T-helper 2 cell treated with Interferon-gamma antibody and Interleukin-4, amounts not matched to agents 5 μg/mL and 100 μg/mL, for 36 hours (primary cell): Measurements from ENCODE around the gene CNTLN.
"Not testable (repeated sequence)": the region's sequence is repeated elsewhere in the genome, so short reads cannot be mapped to it uniquely, and the experiment has no call there.

Experiments used
- DNase-seq: peaks from one replicate; pipeline ENCODE4 v3.0.0; 2021; ENCODE audit warnings: low spot score
- H3K27ac Mint-ChIP-seq: one replicate; pipeline ENCODE4 v1.8.0; 2021; ENCODE audit warnings: mild to moderate bottlenecking, mixed read lengths
- H3K27me3 Mint-ChIP-seq: one replicate; pipeline ENCODE4 v1.8.0; 2021; ENCODE audit warnings: low read depth, mixed read lengths
- H3K36me3 Mint-ChIP-seq: one replicate; pipeline ENCODE4 v1.8.0; 2021; ENCODE audit warnings: low read depth, mixed read lengths
- H3K4me1 Mint-ChIP-seq: one replicate; pipeline ENCODE4 v1.8.0; 2021; ENCODE audit warnings: low read depth, mixed read lengths
- H3K4me3 Mint-ChIP-seq: one replicate; pipeline ENCODE4 v1.8.0; 2022; ENCODE audit warnings: mild to moderate bottlenecking, moderate library complexity, mixed read lengths
- H3K9me3 Mint-ChIP-seq: one replicate; pipeline ENCODE4 v1.8.0; 2021; ENCODE audit warnings: mixed read lengths

The CNTLN gene

DNA sequence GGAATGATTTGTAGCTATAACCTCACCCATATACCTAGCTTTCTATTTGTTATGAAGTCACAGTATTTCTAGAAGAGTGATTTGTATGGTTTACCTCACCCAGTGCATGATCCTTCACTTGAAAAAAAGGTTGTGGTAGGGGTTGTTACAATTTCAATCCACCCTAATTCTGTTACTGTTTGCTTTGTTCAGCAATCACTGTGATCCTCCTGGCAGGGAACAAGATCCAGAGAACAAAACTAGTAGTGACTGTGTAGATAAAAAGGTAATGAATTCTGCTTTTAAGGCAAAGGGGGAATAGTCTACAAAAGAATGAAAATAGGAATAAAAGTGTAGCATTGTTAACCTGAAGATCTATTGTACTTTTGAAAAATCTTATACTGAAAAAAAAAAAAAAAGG is 252.7 kb downstream of the CNTLN start:
- Mint-ChIP-seq H3K36me3 (no peaks in the 10 kb centered on the region), H3K9me3 (peaks cover 10% of the 10 kb centered on the region), H3K27ac (no peak overlapping the region), H3K4me3 (no peak overlapping the region), H3K4me1 (no peaks in the 10 kb centered on the region), H3K27me3 (no peaks in the 10 kb centered on the region)
- DNase-seq: no peak

DNA sequence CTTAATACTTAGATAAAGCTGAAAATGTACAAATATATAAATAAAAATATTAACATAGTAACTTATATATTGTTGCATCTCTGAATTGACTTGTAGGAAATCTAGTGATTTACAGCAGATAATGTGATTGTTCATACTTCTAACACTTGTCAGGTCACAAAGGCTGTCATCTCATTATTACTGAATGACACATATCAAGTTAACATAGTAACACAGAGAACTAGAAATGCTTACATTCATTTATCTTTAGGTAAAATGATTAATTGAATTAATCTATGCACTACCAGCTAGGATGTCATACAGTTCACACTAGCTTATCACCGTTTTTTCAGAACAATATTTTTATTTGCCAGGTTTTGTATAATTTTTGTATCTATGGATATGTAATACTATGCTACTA is 254.2 kb downstream of the CNTLN start:
- peaks cover 7% of the 10 kb centered on the region for H3K9me3 Mint-ChIP-seq
- no peak for DNase-seq
- H3K4me3 Mint-ChIP-seq: no peak overlapping the region
- H3K27ac Mint-ChIP-seq: no peak overlapping the region
- H3K4me1 Mint-ChIP-seq: no peaks in the 10 kb centered on the region
- H3K36me3 Mint-ChIP-seq: no peaks in the 10 kb centered on the region
- H3K27me3 Mint-ChIP-seq: no peaks in the 10 kb centered on the region

DNA sequence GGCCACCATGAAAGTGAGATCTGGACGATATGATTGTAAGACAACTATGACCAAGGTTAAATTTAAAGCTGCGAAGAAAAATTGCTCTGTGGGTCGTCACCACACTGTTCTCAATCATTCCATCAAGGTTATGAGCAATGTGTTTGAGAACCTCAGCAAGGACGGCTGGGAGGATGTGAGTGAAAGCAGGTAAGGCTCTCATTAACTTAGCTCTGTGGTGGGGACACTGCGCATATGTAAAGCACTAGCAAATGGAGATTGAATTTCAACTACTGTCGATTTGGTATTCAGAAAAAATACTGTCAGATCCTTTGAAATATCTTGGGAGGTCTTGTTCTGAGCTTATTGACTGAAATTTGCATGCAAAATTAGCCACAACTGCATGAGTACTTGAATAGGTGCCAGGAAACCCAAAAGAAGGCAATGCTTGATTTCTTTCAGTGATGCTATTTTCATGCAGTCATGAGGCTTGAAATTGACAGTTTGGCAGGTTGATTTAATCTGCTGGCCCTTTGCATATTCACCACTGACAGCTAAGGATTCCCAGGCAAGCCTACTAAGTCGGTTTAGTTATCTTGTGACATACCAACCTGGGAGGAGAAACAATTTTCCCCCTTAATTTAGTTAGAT is 260.2 kb downstream of the CNTLN start:
- H3K27me3 Mint-ChIP-seq: no peaks in the 10 kb centered on the region
- H3K4me1 Mint-ChIP-seq: no peaks in the 10 kb centered on the region
- H3K27ac Mint-ChIP-seq: no peak overlapping the region
- peaks cover 8% of the 10 kb centered on the region for H3K9me3 Mint-ChIP-seq
- no peaks in the 10 kb centered on the region for H3K36me3 Mint-ChIP-seq
- no peak overlapping the region for H3K4me3 Mint-ChIP-seq
- no peak for DNase-seq

DNA sequence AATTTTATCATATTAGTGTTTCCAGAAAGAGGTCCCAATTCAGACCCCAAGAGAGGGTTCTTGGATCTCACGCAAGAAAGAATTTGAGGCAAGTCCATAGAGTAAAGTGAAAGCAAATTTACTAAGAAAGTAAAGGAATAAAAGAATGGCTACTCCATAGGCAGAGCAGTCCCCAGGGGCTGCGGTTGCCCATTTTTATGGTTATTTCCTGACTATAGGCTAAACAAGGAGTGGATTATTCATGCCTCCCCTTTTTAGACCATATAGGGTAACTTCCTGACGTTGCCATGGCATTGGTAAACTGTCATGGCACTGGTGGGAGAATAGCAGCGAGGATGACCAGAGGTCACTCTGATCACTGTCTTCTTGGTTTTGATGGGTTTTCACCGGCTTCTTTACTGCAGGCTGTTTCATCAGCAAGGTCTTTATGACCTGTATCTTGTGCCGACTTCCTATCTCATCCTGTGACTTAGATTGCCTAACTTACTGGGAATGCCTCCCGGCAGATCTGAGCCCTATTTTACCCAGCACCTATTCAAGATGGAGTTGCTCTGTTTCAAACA is 262.4 kb downstream of the CNTLN start:
- H3K9me3 Mint-ChIP-seq: peaks cover 13% of the 10 kb centered on the region
- not testable (repeated sequence) for H3K27ac Mint-ChIP-seq, H3K36me3 Mint-ChIP-seq, H3K4me3 Mint-ChIP-seq, DNase-seq, H3K27me3 Mint-ChIP-seq, H3K4me1 Mint-ChIP-seq

DNA sequence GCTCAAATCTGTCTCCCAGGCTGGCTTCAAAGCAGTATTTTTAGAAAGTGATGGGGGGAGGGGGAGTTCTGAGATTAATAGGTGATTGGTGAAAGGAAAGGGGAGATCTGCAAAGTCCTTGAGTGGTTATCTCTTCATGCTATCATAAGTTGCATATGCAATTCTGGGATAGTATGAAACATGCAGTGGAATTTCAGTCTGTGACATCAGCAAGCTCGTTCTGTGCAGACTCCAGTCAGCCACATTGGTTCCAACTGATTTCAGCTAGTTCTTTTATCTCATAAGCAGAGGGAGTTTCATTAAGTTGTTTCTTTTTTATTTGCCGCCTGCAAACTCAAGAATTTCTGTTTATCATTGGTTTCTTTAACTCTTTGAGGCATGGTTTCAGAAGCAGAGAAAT is 263.5 kb downstream of the CNTLN start:
- Mint-ChIP-seq H3K27me3 (no peaks in the 10 kb centered on the region), H3K27ac (no peak overlapping the region), H3K9me3 (peaks cover 13% of the 10 kb centered on the region), H3K4me1 (no peaks in the 10 kb centered on the region), H3K36me3 (no peaks in the 10 kb centered on the region), H3K4me3 (no peak overlapping the region)
- DNase-seq: no peak

DNA sequence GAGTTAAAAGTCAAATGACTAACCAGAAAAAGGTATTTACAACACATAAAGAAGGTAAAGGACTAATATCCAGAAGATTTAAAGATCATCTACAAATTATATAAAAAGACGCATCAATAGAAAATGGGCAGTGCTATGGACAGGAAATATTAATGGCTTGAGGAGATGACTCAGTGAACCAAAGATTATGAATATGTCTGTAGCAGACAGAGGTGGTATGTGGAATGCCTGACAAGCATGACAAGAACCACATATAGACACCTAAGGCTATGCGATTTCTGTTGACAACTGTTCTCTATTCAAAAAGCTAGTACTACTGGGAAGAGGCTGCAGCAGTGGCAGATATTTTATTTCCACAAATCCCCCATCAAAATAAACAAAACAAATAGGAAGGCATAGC is 267.0 kb downstream of the CNTLN start:
- no peak overlapping the region for H3K4me3 Mint-ChIP-seq
- no peaks in the 10 kb centered on the region for H3K27me3 Mint-ChIP-seq
- no peaks in the 10 kb centered on the region for H3K36me3 Mint-ChIP-seq
- H3K9me3 Mint-ChIP-seq: peaks cover 6% of the 10 kb centered on the region
- H3K27ac Mint-ChIP-seq: no peak overlapping the region
- H3K4me1 Mint-ChIP-seq: no peaks in the 10 kb centered on the region
- DNase-seq: no peak

DNA sequence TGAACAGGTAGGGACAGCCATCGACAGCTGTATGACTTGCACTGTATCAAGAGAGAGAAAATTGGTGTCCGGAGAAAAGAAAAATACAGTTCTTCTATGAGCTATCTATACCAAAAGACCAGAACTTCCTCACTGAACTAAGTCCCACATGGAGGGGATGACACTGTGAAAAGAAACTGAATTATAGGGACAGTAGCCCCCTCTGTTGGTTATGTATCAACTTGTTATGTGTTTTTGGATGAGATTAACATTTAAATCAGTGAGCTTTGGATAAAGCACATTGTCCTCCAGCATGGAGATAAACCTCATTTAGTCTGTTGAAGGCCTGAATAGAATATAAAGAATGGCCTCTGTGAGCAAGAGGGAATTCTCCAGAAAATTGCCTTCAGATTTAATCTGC is 267.5 kb downstream of the CNTLN start:
- Mint-ChIP-seq H3K27ac (no peak overlapping the region), H3K36me3 (no peaks in the 10 kb centered on the region), H3K4me3 (no peak overlapping the region), H3K27me3 (no peaks in the 10 kb centered on the region), H3K9me3 (peaks cover 5% of the 10 kb centered on the region), H3K4me1 (no peaks in the 10 kb centered on the region)
- DNase-seq: no peak

DNA sequence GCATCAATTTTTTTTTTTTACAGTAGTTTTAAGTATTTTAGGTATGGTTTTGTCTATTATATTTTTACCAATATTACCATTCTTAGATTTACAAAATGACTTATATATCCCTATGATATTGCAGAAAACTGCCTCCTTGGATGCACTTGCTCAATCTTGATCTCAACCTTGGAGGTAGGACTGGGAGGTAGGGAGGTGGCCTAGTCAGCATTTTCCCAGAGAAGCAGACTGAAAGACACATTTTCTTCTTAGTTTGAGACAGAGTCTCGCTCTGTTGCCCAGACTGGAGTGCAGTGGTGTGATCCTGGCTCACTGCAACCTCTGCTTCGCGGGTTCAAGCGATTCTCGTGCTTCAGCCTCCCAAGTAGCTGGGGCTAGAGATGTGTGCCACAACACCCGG is 268.7 kb downstream of the CNTLN start:
- Mint-ChIP-seq H3K4me1 (no peaks in the 10 kb centered on the region), H3K27me3 (no peaks in the 10 kb centered on the region), H3K4me3 (no peak overlapping the region), H3K9me3 (peaks cover 5% of the 10 kb centered on the region), H3K27ac (no peak overlapping the region), H3K36me3 (no peaks in the 10 kb centered on the region)
- no peak for DNase-seq

DNA sequence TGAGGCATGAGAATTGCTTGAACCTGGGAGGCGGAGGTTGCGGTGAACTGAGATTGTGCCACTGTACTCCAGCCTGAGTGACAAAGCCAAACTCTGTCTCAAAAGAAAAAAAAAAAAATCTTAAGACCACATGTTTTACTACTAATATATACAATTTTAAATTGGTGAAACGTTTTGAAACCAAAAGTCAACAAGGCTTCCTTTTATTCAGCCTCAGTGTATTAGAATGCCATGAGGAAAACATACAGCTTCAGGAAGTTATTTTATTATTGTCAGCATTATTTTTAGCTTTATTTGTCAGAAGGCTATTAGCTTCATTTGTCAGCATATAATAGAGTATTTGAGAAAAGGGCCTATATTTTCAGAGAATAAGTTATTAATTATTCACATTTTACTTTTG is 280.1 kb downstream of the CNTLN start:
- Mint-ChIP-seq H3K4me3 (no peak overlapping the region), H3K27me3 (no peaks in the 10 kb centered on the region), H3K4me1 (no peaks in the 10 kb centered on the region)

DNA sequence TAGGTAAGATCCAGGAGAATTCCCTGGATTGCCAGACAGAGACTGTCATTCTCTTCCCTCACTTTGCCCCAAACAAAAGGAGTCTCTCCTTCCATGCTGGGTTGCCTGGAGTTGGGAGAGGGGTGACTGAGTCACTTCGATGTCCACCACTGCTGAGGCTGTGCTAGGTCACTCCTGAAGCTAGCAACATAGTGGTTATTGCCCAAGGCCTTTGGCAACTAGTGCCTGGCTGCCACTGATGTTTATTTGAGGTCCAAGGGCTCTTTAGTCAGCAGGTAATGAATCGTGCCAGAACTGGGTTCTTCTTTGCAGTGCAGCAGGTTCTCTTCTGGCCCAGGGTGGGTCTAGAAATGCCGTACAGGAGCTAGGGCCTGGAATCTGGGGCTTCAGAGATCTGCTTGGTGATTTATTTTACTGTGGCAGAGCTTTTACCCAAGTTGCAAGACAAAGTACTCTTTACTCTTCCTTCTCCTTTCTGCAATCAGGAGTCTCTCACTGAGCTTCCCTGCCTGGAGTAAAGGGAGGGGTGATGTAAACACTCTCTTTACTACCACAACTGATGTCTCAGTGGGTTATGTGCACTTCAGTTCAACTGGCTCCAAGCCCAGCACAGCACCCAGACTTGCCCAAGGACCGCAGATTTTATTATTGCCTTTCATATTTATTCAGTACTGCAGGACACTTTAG is 288.3 kb downstream of the CNTLN start:
- no peaks in the 10 kb centered on the region for H3K36me3 Mint-ChIP-seq
- H3K9me3 Mint-ChIP-seq: no peaks in the 10 kb centered on the region
- no peak for DNase-seq
- no peak overlapping the region for H3K4me3 Mint-ChIP-seq
- H3K4me1 Mint-ChIP-seq: no peaks in the 10 kb centered on the region
- H3K27me3 Mint-ChIP-seq: no peaks in the 10 kb centered on the region
- H3K27ac Mint-ChIP-seq: no peak overlapping the region

More for the DNA sequence above, 280.1 kb downstream of the CNTLN start:
- Mint-ChIP-seq H3K9me3 (no peaks in the 10 kb centered on the region), H3K36me3 (no peaks in the 10 kb centered on the region), H3K27ac (no peak overlapping the region)
- DNase-seq: no peak

DNA sequence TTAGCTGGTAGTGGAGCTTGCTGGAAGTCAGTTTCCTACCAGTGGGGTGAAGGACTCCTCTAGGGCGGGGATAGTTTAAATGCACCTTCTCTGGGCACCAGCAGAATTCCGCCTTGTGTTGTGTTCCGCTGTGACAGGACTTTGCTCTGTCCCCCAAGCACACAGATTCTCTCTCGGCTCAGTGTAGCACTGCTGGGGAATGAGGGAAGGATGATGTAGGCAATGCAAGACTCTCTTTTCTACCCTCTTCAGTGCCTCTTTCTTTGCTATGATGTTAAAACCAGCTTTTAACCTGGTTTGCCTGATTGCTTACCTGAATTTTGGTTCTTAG is 288.8 kb downstream of the CNTLN start:
- Mint-ChIP-seq H3K27me3 (no peaks in the 10 kb centered on the region), H3K36me3 (no peaks in the 10 kb centered on the region), H3K27ac (no peak overlapping the region), H3K4me3 (no peak overlapping the region), H3K4me1 (no peaks in the 10 kb centered on the region), H3K9me3 (no peaks in the 10 kb centered on the region)
- DNase-seq: no peak

DNA sequence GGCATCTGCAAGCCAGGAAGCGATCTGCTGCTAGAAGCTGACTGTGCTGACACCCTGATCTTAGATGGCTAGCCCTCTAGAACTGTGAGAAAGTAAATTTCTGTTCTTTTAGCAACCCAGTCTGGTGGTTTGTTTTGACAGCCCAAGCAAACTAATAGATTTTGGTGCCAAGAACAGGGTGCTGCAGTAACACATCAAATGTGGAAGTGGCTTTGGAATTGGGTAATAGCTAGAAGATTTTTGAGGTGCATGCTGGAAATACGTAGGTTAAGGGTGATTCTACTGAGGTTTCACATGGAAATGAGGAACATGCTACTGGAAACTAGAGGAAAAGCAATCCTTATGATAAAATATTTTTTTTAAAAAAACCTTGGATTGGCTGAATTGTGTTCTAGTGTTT is 290.5 kb downstream of the CNTLN start:
- no peaks in the 10 kb centered on the region for H3K9me3 Mint-ChIP-seq
- no peaks in the 10 kb centered on the region for H3K36me3 Mint-ChIP-seq

DNA sequence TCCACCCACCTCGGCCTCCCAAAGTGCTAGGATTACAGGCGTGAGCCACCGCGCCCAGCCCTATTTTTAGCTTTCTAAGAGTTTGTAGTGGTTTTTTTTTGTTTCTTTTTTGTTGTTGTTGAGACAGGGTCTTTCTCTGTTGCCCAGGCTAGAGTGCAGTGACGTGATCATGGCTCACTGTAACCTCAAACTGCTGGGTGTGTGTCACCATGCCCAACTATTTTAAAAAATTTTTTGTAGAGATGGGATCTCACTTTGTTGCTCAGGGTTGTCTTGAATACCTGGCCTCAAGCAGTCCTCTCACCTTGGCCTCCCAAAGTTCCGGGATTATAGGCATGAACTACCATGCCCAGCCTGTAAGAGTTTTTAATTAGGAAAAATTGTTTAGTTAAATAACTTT is 298.7 kb downstream of the CNTLN start:
- H3K4me1 Mint-ChIP-seq: no peaks in the 10 kb centered on the region
- no peaks in the 10 kb centered on the region for H3K36me3 Mint-ChIP-seq
- DNase-seq: no peak
- H3K27ac Mint-ChIP-seq: no peak overlapping the region
- no peaks in the 10 kb centered on the region for H3K27me3 Mint-ChIP-seq
- H3K9me3 Mint-ChIP-seq: peaks cover 4% of the 10 kb centered on the region
- no peak overlapping the region for H3K4me3 Mint-ChIP-seq

More for the DNA sequence above, 290.5 kb downstream of the CNTLN start:
- no peak for DNase-seq
- Mint-ChIP-seq H3K27ac (no peak overlapping the region), H3K4me3 (no peak overlapping the region), H3K27me3 (no peaks in the 10 kb centered on the region), H3K4me1 (no peaks in the 10 kb centered on the region)

DNA sequence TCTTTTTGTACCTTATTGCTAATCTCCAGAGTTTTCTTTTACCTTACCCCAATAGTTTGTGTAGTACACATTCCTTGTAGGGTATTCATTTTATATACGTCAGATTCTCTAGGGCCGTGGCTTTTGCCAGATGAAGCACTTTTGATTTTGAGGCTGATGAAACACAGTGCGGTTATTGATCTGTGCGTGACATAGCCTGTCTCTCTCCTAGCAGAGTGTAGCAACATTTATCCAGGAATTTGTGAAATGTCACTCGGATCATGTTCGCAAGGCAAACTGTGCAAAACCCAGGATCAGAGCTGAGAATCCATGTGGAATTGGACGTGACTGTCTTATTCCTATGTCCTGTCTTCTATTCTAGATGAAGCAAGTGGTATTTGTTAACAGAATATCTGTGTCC is 302.0 kb downstream of the CNTLN start:
- Mint-ChIP-seq H3K27ac (no peak overlapping the region), H3K9me3 (peaks cover 13% of the 10 kb centered on the region), H3K27me3 (no peaks in the 10 kb centered on the region), H3K4me3 (no peak overlapping the region), H3K36me3 (no peaks in the 10 kb centered on the region), H3K4me1 (no peaks in the 10 kb centered on the region)
- no peak for DNase-seq

DNA sequence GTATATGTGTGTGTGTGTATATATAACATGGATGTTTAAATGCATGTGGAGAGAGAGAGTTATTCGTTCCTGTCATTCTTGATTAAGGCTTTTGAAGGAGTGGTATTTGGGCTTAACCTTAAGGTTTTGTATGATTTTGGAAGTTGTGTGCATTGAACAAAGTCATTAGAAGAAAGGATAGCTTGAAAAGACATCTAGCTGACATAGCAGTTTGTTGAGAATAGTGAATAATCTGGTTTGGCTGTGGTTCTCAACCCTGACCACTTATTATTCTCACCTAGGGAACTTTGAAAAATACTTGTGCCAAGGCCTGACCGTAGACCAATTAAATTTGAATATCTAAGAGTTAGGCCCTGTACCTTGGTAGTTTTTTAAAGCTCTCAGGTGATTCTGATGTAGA is 303.0 kb downstream of the CNTLN start:
- Mint-ChIP-seq H3K9me3 (peaks cover 9% of the 10 kb centered on the region), H3K4me1 (no peaks in the 10 kb centered on the region), H3K36me3 (no peaks in the 10 kb centered on the region), H3K4me3 (no peak overlapping the region), H3K27me3 (no peaks in the 10 kb centered on the region), H3K27ac (no peak overlapping the region)
- no peak for DNase-seq
